Activated CD4-positive, alpha-beta T cell treated with anti-CD3 and anti-CD28 coated beads, Interleukin-10, Interleukin-2, amounts not matched to agents 100 ng/mL and 50 ng/mL, durations not matched to agents 16 hours and 8 hours (primary cell): ENCODE measurements around the gene ISL1.

Experiments
- DNase-seq: peaks from one replicate; pipeline ENCODE4 v3.0.0-alpha.2; 2020

The ISL1 gene

DNA sequence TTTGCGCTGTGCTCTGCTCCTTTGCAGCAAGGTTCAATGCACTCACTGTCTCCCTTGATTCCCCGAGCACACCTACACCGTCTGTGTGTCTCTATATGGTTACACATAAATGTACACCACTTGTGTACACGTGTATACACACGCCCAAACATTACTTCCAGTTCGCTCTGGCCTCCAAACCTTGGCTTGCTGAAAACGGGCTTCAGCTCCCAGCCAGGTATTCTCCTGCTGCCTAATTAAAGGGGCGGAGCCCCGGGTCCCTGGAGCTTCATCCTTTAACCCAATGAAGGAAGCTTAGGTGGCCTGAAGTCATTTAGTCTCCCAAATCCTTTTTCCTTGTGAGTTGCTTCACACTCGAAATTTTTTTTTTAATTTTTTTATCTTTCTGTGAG, 4.6 kb downstream of the ISL1 start:
- DNase-seq, result no peak

DNA sequence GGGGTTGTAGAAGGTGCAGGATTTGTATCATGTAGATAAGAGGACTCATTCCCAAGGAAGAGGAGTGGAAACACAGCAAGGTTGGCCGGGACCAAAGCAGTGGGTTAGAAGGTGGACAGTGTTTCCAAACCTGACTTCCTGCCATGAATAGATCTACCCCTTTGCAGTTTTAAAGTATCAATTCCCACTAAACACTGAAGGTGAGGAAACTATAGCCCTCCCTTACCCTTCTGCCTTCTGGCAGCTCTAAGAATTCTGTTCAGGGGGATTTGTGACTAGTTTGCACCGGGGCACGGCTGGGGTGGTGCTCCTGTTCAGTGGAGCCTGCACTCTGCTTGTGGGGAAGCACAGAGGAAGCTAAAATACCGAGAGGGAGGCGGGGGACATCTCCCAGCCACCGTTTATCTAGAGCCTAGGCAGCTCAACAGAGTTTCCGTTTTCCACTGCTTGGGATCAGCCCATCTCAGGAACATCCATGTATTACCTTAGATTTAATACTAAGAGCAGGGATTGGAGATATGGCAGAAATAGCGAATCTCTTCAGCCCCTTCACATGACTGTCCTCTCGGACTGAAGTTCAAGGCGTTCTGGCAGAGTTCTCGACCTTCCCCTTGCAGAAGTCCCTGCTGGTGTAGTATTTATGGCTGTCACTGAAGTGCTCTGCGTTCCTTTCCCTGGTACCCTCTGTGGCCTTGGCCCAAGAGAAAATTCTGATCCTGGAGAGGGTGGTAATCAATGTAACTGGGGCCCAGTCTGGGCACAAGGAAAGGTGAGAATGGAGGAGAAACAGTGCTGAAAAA, 5.4 kb downstream of the ISL1 start:
- no peak for DNase-seq

DNA sequence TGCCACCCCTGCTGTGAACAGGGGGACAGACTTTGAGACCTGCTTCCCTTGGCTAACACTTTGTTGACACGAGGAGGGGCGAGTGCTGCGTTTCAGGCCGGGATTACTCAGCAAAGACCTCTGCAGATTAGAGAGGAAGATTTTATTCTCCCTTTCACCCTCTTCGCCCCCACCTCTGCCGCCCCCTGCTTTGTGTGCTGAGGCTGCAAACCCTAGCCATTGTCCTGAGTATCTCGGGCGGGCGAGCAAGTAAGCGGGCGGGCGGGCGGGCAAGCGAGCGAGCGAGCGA, 6.0 kb downstream of the ISL1 start:
- no peak for DNase-seq

DNA sequence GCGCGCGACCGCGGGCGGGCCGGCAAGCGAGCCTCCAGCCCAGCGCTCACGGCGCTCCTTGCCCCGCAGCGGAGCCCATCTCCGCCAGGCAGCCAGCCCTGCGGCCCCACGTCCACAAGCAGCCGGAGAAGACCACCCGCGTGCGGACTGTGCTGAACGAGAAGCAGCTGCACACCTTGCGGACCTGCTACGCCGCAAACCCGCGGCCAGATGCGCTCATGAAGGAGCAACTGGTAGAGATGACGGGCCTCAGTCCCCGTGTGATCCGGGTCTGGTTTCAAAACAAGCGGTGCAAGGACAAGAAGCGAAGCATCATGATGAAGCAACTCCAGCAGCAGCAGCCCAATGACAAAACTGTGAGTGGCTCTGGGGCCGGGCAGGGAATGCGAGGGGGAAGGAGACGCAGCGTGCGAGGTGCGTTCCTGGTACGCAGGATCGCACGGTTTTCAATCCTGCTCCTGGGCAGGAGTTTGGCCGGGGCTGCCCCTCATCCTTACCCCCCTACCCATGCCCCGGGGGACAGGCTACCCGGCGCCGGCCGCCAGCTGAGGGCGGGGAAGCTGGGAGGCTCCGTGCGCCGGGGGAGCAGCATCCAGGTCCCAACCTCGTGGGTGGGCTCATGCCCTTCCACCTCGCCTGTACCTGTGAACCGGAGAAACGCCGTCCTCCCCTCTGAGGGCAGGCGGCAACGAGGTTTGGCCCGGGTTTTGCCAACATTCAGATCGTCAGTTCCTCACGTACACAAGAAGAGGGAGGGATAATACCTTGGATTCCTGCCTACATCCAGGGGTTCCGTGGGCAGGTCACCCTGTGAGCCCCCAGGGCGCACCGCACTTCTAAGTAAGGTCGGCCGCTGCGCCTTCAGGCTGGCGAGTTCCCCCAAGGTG, 6.6 kb downstream of the ISL1 start:
- DNase-seq, result no peak

DNA sequence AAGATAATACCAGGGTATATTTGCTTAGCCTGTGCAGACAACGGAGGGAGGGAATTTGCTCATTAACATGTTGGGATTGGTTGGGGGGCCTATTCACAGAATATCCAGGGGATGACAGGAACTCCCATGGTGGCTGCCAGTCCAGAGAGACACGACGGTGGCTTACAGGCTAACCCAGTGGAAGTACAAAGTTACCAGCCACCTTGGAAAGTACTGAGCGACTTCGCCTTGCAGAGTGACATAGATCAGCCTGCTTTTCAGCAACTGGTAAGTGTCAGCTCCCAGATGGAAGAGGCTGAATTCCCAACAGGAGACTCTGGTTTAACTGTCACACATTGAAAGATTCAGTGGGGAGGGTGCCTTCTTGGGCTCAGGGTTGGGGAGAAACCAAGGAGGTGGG, 7.9 kb downstream of the ISL1 start:
- no peak for DNase-seq

DNA sequence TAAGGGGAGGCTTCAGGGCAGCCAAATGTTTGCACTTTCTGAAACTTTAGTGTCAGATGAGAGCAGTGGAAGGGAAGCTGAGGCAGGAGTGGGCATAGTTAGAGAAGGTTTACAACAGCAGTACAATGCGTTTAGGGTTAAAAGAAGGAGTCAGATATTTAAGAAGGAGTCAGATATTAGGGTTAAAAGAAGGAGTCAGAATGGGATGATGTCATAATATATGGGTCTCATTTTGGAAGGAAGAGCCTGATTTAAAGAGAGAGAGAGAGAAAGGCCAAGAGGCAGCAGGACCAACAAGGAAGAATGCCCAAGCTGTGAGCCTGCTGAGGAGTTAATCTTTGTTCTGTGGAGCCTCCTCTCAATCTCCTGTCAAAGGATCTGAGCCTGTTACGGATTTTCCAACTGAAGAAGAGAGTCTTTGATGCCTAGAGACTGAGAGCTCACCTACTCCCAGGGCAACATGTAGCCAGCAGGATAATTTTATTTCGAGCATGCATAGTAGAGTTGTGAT, 9.5 kb downstream of the ISL1 start:
- DNase-seq, result no peak

DNA sequence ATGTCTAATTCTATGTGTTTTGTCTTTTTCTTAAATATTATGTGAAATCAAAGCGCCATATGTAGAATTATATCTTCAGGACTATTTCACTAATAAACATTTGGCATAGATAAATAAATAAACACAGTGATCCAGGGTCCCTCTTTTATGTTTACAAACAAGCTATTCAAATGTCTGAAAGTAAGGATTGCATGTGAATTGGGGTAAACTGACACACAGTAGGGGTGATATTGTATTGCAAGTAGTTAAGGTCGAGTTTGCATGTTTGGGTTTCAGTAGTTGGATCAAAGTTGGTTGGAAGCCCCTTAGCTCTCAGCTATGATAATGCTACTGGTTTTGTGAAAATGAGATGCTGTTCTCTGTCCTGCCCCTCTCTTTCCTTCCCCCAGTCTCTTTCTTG, 11.4 kb downstream of the ISL1 start:
- no peak for DNase-seq

DNA sequence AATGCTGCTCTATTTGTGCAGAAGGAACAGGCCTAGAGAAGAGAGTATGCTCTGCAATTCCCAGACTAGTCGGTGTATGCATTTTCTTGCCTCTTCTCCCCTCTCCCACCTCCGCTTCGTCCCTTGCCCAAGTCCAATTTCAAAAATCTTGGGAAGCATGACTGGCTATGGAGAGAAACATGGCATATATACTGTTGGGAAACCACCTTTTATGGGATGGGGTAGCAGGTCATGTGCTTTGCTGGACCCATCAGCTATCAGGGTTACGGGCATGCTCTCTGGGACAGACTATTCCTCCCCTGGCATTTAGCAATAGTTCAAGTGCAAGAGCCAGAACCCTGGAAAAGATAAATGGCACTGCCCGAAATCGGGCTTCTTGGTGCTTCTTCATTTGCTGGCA, 12.0 kb downstream of the ISL1 start:
- no peak for DNase-seq

DNA sequence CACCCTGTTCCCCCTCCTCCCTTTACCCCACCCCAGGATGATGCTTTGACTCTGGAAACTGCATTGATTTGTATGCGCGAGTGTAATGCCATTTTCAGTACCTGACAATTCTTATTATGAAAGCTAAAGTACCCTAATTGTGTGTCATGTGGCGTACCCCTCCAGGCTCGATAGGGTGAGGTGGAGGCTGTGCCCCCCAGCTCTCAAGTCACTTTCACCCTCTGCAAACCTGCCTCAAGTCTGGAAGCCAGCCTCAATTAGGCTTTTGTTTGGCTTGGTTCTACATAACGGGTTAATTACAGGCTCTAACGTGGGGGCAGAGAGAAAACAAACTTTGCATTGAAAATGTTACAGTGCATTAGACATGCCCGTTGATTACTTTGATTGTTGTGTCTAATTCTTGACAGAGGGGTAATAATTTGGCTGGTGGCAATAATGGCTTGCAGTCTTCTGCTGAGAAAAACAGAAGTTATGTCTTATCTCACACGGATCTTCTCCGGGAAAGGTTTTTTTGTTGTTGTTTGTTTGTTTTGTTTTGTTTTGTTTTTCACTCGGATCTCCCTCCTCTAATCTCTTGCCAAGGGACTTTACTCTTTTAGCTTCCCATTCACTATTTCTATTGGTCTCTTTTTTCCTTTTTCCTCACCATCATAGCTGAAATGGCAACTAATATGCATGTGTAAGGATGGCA, 12.6 kb downstream of the ISL1 start:
- no peak for DNase-seq

DNA sequence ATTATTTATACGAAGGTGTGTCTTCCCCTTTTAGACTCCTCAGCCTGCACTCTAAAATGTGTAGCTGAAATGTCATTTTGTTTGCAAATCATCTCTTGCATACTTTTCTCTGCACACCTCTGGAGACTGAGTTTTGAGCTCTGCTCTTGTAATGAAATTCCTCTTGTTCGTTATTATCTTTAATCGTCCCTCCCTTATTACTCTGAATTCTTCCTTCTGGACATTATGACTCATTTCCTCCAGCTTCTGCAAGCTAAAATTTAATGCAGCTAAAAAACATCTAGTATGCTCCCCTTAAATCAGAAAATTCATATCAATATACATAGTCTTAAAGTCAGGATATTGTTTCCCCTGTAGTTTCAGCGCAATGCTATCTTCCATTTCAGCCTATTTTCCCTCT, 13.5 kb downstream of the ISL1 start:
- no peak for DNase-seq

DNA sequence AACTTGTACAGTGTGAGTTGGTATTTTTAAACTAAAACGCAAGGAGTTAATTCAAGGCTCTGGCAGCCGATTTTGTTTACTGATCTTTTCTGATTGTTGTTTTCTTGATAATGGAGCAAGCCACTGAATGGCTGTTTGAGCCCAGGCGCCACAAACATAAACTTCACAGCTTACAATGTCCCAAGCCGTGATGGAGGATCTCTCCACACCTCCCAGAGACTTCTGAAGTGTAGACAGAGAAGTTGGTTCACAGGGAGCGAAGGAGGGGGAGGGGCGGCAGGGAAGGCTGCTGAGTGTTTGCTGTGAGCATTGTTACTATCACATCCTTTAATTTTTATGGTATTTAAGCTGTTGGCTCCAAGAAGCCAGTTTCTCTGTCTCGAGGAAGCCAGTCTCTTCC, 14.7 kb downstream of the ISL1 start:
- DNase-seq, result no peak

DNA sequence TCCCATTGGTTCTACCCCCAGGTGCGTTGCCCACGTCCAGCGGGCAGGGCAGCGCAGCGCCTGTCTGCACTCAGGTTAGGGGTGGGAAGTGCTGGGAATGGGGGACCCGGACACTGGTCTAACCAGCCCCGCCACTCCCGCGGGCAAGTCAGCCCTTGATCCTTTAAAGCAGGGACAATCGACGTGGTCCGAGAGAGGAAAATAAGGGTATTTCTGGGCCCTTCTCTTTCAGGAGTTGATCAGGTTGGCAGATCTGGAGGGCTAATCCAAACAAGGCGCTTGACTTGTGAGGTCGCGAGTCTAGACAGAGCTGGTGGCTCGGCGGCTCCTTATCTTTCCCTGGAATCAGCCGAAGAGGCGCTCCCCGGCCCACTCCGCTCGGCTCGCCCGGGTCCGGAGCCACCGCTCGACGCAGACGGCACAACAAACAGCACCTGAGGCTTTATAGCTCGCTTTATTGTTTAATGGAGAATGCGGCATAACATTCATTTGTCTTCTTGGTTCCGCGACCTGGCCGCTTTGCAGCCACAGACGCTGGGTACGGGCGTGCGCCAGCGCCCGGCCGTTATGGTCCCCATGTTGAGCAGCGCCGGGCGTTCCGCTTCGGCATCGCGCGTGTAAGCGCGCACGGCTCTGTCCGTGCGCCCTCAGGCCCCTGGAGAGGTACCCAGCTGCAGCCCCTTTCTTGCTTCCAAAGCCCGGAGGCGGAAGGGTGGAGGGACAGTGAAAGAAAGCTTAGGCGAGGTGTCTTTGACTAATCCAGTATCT, 15.8 kb downstream of the ISL1 start:
- DNase-seq, result no peak

DNA sequence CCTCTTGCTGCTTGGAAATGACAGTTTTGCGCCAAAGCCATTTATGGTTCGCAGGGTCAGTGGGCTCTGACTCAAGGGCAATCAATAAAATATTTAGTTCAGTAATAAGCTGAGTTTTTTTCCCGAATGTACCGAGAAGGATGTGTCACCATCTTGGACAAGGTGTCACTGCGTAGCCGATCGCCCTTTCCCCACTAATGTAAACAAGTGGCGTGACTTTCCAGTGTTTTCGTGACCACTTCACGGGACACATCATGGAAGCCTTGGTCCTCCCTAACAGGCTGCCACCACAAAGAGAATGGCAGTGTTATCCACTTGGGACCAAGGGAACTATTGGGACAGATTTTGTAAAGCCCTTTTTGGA, 16.4 kb downstream of the ISL1 start:
- DNase-seq, result no peak

DNA sequence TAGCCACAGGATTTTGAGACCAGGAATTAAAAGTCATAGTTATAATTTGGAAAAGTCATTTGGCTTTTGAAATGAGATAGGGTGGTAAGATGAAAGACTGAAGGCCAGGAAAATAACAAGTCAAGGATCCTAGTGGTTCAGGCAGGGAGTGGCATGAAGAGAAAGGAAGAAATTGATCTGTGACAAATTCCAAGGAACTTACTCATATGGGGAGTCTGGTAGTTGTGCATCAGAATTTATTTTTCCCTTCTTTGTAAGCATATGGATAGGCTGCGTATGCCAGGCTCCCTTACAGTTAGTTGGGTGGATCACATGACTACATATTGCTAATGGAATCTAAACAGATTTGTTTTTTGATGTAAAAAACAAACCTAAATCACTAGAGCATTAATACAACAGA, 21.0 kb downstream of the ISL1 start:
- DNase-seq, result no peak

DNA sequence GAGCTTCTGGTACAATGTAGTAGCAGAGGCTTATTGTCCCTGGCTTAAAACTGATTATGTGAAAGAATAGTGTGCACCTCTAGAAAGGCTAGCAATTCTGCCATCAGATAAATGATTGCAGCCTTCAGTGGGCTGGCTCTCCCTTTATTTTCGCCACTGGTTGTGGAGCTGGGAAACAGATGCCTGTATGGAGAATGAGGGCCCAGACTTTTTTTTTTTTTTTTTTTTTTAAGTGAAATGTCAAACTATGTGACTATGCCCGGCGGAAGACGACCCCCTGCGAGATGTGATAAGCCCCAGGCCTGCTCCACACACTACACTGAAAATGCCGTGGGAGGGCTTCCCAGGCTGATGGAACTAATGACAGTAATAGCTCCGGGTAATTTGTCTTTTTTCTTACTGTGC, 28.7 kb downstream of the ISL1 start:
- DNase-seq, result no peak

DNA sequence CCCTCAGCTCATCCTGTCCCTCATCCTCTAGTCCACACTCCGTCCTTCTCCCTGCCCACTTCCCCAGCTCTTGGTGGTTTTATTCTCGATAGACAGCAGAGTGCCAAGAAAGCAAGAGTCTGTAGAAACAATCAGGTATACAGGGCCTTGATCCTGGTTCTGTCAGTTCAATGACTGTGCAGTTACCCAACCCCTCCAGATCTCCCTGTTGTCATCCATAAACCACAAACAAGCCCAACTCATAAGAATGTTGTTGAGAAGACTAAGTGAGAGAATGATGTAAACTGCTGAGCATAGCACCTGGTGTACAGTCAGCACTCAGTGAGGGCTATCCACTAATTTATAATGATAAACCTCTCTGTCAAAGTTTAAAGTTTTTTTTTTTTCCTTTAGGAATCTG, 31.3 kb downstream of the ISL1 start:
- no peak for DNase-seq

DNA sequence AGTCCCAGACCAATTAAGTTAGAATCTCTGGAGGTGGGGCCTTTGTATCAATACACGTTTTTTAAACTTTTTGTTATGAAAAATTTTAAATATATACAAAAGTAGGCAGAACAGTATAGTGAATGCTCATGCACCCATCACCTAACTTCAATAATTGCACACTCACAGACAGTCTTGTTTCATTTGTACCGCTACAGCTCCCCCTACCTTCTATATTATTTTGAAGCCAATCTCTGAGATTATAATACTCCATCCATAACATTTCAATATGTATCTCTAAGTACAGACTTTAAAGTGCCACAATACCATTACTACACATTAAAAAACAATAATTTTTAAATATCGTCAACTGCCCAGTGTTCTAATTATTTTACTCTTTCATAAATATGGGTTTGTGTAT, 32.9 kb downstream of the ISL1 start:
- DNase-seq, result no peak

DNA sequence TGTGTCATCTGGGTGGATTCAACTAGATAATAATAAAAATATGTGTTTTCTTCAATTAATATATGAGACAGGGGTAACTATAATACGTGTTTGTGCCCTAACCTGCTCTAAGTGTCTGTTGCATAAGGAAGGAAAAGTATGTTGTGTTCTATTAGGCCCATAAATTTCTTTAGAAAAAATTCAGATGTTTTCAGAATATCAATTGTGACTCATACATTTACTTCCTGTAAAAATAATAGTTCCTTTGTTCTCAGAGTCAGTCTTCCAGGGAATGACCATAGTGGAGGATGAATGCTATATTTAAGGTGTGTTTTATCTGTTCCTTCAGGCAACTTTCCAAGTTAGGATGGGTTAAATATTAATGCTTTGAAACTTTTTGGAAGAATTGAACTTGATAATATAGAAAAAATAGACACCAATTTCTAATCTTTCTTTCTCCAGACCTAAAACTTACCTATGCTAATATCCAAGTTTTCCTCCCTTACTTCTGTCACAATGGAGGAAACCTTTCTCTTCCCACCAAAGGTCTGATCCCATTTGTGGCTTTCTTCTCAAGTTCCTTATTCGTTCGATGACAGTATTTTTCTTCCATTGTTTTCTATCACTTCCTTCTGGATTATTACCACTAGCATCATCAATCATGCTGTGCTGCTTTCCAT, 49.9 kb downstream of the ISL1 start:
- no peak for DNase-seq

DNA sequence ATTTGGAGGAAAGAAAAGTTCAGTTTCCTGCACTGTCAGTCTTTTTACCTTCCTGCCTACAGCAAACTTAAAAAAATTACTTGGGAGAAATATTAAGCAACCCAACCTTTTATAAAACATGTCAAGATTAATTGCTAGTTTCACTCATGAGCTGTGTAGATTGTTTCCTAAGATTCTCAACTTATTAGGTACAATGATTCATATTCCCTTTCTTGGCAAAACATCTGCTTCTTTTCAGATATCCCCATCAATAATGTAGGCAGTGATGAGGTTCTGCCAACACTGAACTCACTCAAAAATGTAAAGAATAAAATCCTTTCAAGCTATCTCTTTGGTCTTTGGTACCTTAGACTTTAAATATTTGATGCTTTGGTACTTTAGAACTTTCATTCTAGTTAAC, 56.0 kb downstream of the ISL1 start:
- no peak for DNase-seq
